HL-60 (cell line): ENCODE data around the gene CCSER1.

Experiments
- DNase-seq, 2 experiments: peaks; one replicate each; pipeline ENCODE4 v3.0.0-alpha.2; 2010 to 2020; ENCODE audit warnings: low read depth in 1 of 2, low spot score in 1 of 2
- H3K27ac ChIP-seq: fragments of 250-450 bp; sonication (Bioruptor Pico); replicated peaks from 2 replicates; pipeline ENCODE4 v1.5.1; 2020; ENCODE audit warnings: mild to moderate bottlenecking, moderate library complexity
- H3K27me3 ChIP-seq: fragments of 250-450 bp; sonication (Bioruptor Pico); 2 replicates; pipeline ENCODE4 v1.5.1; 2021; ENCODE audit warnings: mild to moderate bottlenecking, moderate library complexity; ENCODE audit not compliant: insufficient read depth, poor library complexity, severe bottlenecking
- H3K4me3 ChIP-seq: replicated peaks from 2 replicates; pipeline ENCODE4 v1.5.1; 2011; ENCODE audit warnings: mild to moderate bottlenecking, control low read depth, low read length; ENCODE audit not compliant: insufficient read depth
- CTCF ChIP-seq: IDR thresholded peaks from one replicate; pipeline ENCODE4 v1.5.1; 2011; ENCODE audit warnings: low read length, control low read depth, inconsistent platforms; ENCODE audit not compliant: insufficient read depth
- GABPA ChIP-seq: IDR thresholded peaks from 2 replicates; pipeline ENCODE4 v1.6.1; 2012; ENCODE audit warnings: low read depth
- POLR2AphosphoS5 ChIP-seq: IDR thresholded peaks from 2 replicates; pipeline ENCODE4 v1.6.1; 2012; ENCODE audit warnings: low read depth
- REST ChIP-seq: IDR thresholded peaks from 2 replicates; pipeline ENCODE4 v1.6.1; 2012; ENCODE audit warnings: low read depth; ENCODE audit not compliant: insufficient replicate concordance
- SPI1 ChIP-seq: IDR thresholded peaks from 2 replicates; pipeline ENCODE4 v1.6.1; 2012; ENCODE audit warnings: low read depth, mild to moderate bottlenecking, borderline replicate concordance

The CCSER1 gene

DNA sequence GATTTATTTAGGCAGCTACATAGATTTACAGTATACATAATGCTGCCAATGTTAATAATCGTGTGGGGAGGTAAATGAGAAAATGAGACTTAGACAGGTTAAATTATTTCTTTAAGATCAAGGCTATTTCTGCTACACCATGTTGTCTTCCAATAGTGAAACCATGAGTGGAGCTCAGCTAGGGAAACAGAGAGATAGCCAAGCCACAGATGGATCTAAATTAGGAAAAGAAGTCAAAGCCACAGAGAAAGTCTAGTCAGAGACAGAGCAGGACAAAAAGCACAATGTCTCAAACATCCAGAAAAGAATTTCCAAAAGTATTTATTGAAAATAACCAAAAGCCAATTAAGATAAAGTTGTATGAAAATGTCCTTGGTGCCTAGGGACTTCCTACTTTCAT lies 1309.4 kb downstream of the CCSER1 start:
- DNase-seq = no peak
- no peak overlapping the region for H3K27ac ChIP-seq
- no peaks in the 10 kb centered on the region for H3K27me3 ChIP-seq
- TF ChIP-seq POLR2AphosphoS5 (no peak), REST (no peak), GABPA (no peak), SPI1 (no peak), CTCF (no peak)
- no peak overlapping the region for H3K4me3 ChIP-seq

DNA sequence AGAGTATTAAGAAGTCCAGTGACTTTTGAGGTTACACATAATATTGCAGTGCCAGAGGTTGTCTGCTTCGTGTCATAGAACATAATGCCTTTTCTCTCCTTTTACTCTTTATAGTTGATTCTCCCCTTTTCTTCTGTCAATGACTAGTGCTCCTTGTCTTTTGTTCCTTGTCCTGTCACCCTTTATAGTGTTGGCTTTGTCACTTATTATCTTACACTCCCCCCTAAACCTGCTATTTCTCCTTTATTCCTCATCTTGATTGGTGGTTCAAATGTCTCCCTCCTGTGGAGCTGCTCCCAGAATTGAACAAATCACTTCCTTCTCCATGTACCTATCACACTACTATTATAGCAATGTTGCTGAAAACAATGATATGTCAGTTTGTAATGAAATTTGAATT lies 1320.0 kb downstream of the CCSER1 start:
- H3K27me3 ChIP-seq = no peaks in the 10 kb centered on the region
- H3K4me3 ChIP-seq = no peak overlapping the region
- no peak for DNase-seq
- no peak overlapping the region for H3K27ac ChIP-seq
- no peak for TF ChIP-seq GABPA
- TF ChIP-seq POLR2AphosphoS5 = no peak
- no peak for TF ChIP-seq SPI1
- TF ChIP-seq REST = no peak
- TF ChIP-seq CTCF = no peak

- DNase-seq = no peak
- H3K27ac ChIP-seq = no peak overlapping the region
- TF ChIP-seq REST (no peak), GABPA (no peak), CTCF (no peak), POLR2AphosphoS5 (no peak), SPI1 (no peak)
- no peak overlapping the region for H3K4me3 ChIP-seq
- no peaks in the 10 kb centered on the region for H3K27me3 ChIP-seq
These were observed 1321.6 kb downstream of the CCSER1 start for GRCh38 chr4:91448668-91449330.
